Neural crest cell (in vitro differentiated cells): ENCODE data around the gene TOX3. TPM values are rescaled to one million over a fixed set of nuclear protein-coding genes. Genes with fewer than 3 reads are reported as not detected.

Experiments used
- DNase-seq: peaks from one replicate; pipeline ENCODE4 v3.0.0; 2021; ENCODE audit warnings: low read depth, mixed read lengths, low spot score
- H3K27ac Mint-ChIP-seq: one replicate; pipeline ENCODE4 v1.8.0; 2021; ENCODE audit warnings: mild to moderate bottlenecking, mixed read lengths; ENCODE audit not compliant: unreplicated experiment
- H3K27me3 Mint-ChIP-seq: 2 replicates; pipeline ENCODE4 v1.8.0; 2021; ENCODE audit warnings: low read depth, mild to moderate bottlenecking, mixed read lengths
- H3K36me3 Mint-ChIP-seq: 2 replicates; pipeline ENCODE4 v1.8.0; 2021; ENCODE audit warnings: low read depth, mild to moderate bottlenecking, mixed read lengths
- H3K4me1 Mint-ChIP-seq: 2 replicates; pipeline ENCODE4 v1.8.0; 2021; ENCODE audit warnings: mixed read lengths
- H3K4me3 Mint-ChIP-seq: one replicate; pipeline ENCODE4 v1.8.0; 2021; ENCODE audit warnings: mild to moderate bottlenecking, mixed read lengths
- H3K9me3 Mint-ChIP-seq: 2 replicates; pipeline ENCODE4 v1.8.0; 2021; ENCODE audit warnings: mixed read lengths
- CTCF ChIP-seq: fragments of 200-600 bp; sonication (generic); conservative IDR thresholded peaks from 2 replicates; pipeline ENCODE4 v1.5.0; 2021; ENCODE audit warnings: antibody characterized with exemption, mild to moderate bottlenecking
- total RNA-seq: library from RNA; stranded (reverse); gene quantifications from 2 replicates; pipeline ENCODE4 v1.2.1, GENCODE V29; 2021

The TOX3 gene
- total RNA-seq, 1 donor from 2014 or later = 37.5 TPM

DNA sequence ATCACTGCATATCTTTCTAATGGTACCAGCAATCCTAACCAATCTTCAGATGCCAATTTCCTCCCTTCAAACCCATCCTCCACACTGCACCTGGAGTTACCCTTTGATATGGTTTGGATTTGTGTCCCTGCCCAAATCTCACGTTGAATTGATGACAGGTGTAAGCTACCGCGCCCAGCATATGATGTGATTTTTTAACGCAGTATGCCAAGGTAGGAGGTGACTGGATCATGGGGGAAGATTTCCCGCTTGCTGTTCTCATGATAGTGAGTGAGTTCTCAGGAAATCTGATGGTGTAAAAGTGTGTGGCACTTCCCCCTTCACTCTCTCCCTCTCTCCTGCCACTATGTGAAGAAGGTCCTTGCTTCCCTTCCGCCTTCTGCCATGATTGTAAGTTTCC lies 57.0 kb downstream of the TOX3 start:
- H3K4me1 Mint-ChIP-seq = peaks cover 7% of the 10 kb centered on the region
- H3K9me3 Mint-ChIP-seq = peaks cover 8% of the 10 kb centered on the region
- H3K27me3 Mint-ChIP-seq = no peaks in the 10 kb centered on the region
- peaks cover 16% of the 10 kb centered on the region for H3K36me3 Mint-ChIP-seq
- no peak overlapping the region for H3K4me3 Mint-ChIP-seq
- no peak for DNase-seq
- no peak overlapping the region for H3K27ac Mint-ChIP-seq
- no peak for TF ChIP-seq CTCF

DNA sequence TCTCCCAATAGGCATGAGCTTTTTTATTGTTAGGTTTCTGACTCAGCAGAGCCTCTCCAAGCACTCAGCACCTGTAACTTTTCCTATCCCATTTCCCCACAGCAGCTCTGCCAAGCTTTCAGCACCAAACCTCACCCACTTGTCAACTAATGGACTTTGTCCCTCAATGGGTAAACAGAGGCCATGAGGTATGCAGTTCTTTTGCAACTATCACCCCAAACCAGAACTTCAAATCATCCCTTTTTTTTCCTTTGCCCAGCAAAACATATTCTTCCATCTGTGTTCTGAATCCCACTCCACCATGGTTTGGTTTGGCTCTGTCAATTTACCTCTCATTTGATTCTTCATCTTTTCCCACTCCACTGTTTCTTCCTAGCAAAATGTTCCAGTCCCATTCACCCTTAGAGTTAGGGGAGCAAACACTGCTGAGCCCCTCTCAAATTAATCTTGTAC lies 58.1 kb downstream of the TOX3 start:
- H3K9me3 Mint-ChIP-seq = peaks cover 8% of the 10 kb centered on the region
- no peak for TF ChIP-seq CTCF
- H3K27me3 Mint-ChIP-seq = no peaks in the 10 kb centered on the region
- peaks cover 7% of the 10 kb centered on the region for H3K4me1 Mint-ChIP-seq
- H3K27ac Mint-ChIP-seq = no peak overlapping the region
- H3K4me3 Mint-ChIP-seq = no peak overlapping the region
- DNase-seq = no peak
- H3K36me3 Mint-ChIP-seq = peaks cover 16% of the 10 kb centered on the region

- peaks cover 8% of the 10 kb centered on the region for H3K9me3 Mint-ChIP-seq
- H3K27me3 Mint-ChIP-seq = no peaks in the 10 kb centered on the region
- H3K4me1 Mint-ChIP-seq = peaks cover 7% of the 10 kb centered on the region
- peaks cover 16% of the 10 kb centered on the region for H3K36me3 Mint-ChIP-seq
- no peak for TF ChIP-seq CTCF
- no peak overlapping the region for H3K4me3 Mint-ChIP-seq
- no peak for DNase-seq
- H3K27ac Mint-ChIP-seq = no peak overlapping the region
These were observed 59.0 kb downstream of the TOX3 start for GRCh38 chr16:52487849-52488457.

GRCh38 chr16:52480237-52480636 lies 66.7 kb downstream of the TOX3 start:
- no peaks in the 10 kb centered on the region for H3K27me3 Mint-ChIP-seq
- H3K36me3 Mint-ChIP-seq = peaks cover 5% of the 10 kb centered on the region
- H3K4me1 Mint-ChIP-seq = peaks cover 10% of the 10 kb centered on the region
- H3K9me3 Mint-ChIP-seq = no peaks in the 10 kb centered on the region
- no peak for DNase-seq
- no peak overlapping the region for H3K4me3 Mint-ChIP-seq
- no peak overlapping the region for H3K27ac Mint-ChIP-seq
- no peak for TF ChIP-seq CTCF

DNA sequence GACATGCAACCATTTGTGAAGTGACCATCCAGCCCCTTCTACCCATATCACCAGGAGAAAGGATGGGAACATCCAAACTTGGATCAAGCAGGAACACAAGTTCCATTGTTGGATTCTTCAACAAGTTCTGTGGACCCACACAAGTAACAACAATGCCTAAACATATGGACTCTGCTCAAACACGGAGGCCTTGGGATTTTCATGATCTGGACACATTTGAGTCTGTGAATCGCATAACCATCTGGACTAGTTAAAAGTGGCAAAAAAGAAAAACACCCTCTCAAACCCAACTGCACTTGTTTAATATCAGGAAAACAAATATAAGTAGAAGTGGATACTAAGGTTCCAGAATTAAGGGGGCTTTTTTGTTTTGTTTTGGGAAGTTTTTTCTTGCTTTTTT lies 70.8 kb downstream of the TOX3 start:
- Mint-ChIP-seq H3K27ac (no peak overlapping the region), H3K27me3 (no peaks in the 10 kb centered on the region), H3K36me3 (peaks cover 27% of the 10 kb centered on the region), H3K4me3 (no peak overlapping the region), H3K4me1 (peaks cover 10% of the 10 kb centered on the region), H3K9me3 (peaks cover 9% of the 10 kb centered on the region)
- no peak for TF ChIP-seq CTCF
- no peak for DNase-seq
